Muscle of back (tissue), 11 donors: ENCODE data around the gene GALNTL6. TPM values are rescaled to one million over a fixed set of nuclear protein-coding genes. Genes with fewer than 3 reads are reported as not detected.
"Not testable (repeated sequence)": the region's sequence is repeated elsewhere in the genome, so short reads cannot be mapped to it uniquely, and the experiment has no call there.

Experiments
- DNase-seq, 3 donors: peaks; one replicate each; pipeline versions ENCODE4 v3.0.0 to v3.0.0-alpha.2; 2013
- polyA plus RNA-seq, 10 donors: library from polyadenylated mRNA; unstranded; fragments of 120-200 nt; gene quantifications; one replicate each; pipeline ENCODE4 v1.2.1, GENCODE V29; 2013; ENCODE audit not compliant: insufficient read length in 10 of 10

GALNTL6 gene
- polyA plus RNA-seq, 10 donors = 0.29 to 2.2 (median 1.2) TPM; not detected in 1

- DNase-seq = no peak
Measured at GRCh38 chr4:172377486-172378140, 564.4 kb downstream of the GALNTL6 start.

GRCh38 chr4:172379834-172380233, 566.6 kb downstream of the GALNTL6 start:
- DNase-seq = no peak

GRCh38 chr4:172390331-172390730, 577.1 kb downstream of the GALNTL6 start:
- DNase-seq = no peak

- DNase-seq = no peak
Measured at GRCh38 chr4:172392741-172393140, 579.5 kb downstream of the GALNTL6 start.

- DNase-seq = no peak
Measured at GRCh38 chr4:172393220-172393619, 580.0 kb downstream of the GALNTL6 start.

GRCh38 chr4:172404676-172405075, 591.5 kb downstream of the GALNTL6 start:
- no peak for DNase-seq

- no peak for DNase-seq
Measured at GRCh38 chr4:172410363-172410762, 597.2 kb downstream of the GALNTL6 start.

- DNase-seq = no peak
Measured at GRCh38 chr4:172411149-172411548, 597.9 kb downstream of the GALNTL6 start.

GRCh38 chr4:172412851-172413580, 599.8 kb downstream of the GALNTL6 start:
- DNase-seq = no peak

- DNase-seq = not testable (repeated sequence)
Measured at GRCh38 chr4:172428979-172429378, 615.8 kb downstream of the GALNTL6 start.

GRCh38 chr4:172480471-172480870, 667.3 kb downstream of the GALNTL6 start:
- DNase-seq = no peak

GRCh38 chr4:172481802-172482508, 668.8 kb downstream of the GALNTL6 start:
- no peak for DNase-seq

- no peak for DNase-seq
Measured at GRCh38 chr4:172485007-172485406, 671.8 kb downstream of the GALNTL6 start.

GRCh38 chr4:172486531-172486930, 673.3 kb downstream of the GALNTL6 start:
- no peak for DNase-seq

- no peak for DNase-seq
Measured at GRCh38 chr4:172489861-172490260, 676.7 kb downstream of the GALNTL6 start.

- DNase-seq = no peak
Measured at GRCh38 chr4:172495769-172496168, 682.6 kb downstream of the GALNTL6 start.

GRCh38 chr4:172497321-172497720, 684.1 kb downstream of the GALNTL6 start:
- no peak for DNase-seq

- no peak for DNase-seq
Measured at GRCh38 chr4:172514011-172514410, 700.8 kb downstream of the GALNTL6 start.

- DNase-seq = no peak
Measured at GRCh38 chr4:172514801-172515200, 701.6 kb downstream of the GALNTL6 start.

- peak in 1 of 3 donors; percentile 1 for DNase-seq
Measured at GRCh38 chr4:172515266-172515879, 702.2 kb downstream of the GALNTL6 start.

GRCh38 chr4:172517391-172517790, 704.2 kb downstream of the GALNTL6 start:
- DNase-seq = no peak

GRCh38 chr4:172521248-172521647, 708.0 kb downstream of the GALNTL6 start:
- DNase-seq = no peak
